ENCODE data around the gene MET. TPM values are rescaled to one million over a fixed set of nuclear protein-coding genes. Genes with fewer than 3 reads are reported as not detected.

Gene MET
- total RNA-seq, 1 donor from 2014 or later = 23.3 TPM

GRCh38 chr7:116785843-116786242, 113.8 kb downstream of the MET start:
- DNase-seq = no peak

- no peak for DNase-seq
Observed at GRCh38 chr7:116786791-116787443, 114.9 kb downstream of the MET start.

- DNase-seq = no peak
Observed at GRCh38 chr7:116787881-116788280, 115.9 kb downstream of the MET start.

- no peak for DNase-seq
Observed at GRCh38 chr7:116788572-116789197, 116.7 kb downstream of the MET start.

GRCh38 chr7:116790025-116790424, 118.0 kb downstream of the MET start:
- no peak for DNase-seq

- no peak for DNase-seq
Observed at GRCh38 chr7:116792813-116793212, 120.8 kb downstream of the MET start.

- DNase-seq = no peak
Observed at GRCh38 chr7:116793795-116794340, 121.9 kb downstream of the MET start.

GRCh38 chr7:116796471-116796870, 124.5 kb downstream of the MET start:
- no peak for DNase-seq

- peak; percentile 53 for DNase-seq
Observed at GRCh38 chr7:116797612-116798011, 125.6 kb downstream of the MET start.

- DNase-seq = no peak
Observed at GRCh38 chr7:116798232-116798631, 126.2 kb downstream of the MET start.

GRCh38 chr7:116799916-116800315, 127.9 kb downstream of the MET start:
- DNase-seq = no peak

- DNase-seq = no peak
Observed at GRCh38 chr7:116800594-116800993, 128.6 kb downstream of the MET start.

- DNase-seq = no peak
Observed at GRCh38 chr7:116801092-116801710, 129.2 kb downstream of the MET start.

- DNase-seq = peak; percentile 69
Observed at GRCh38 chr7:116802144-116802745, 130.2 kb downstream of the MET start.

- peak; percentile 78 for DNase-seq
Observed at GRCh38 chr7:116802746-116803152, 130.8 kb downstream of the MET start.

GRCh38 chr7:116804471-116804870, 132.5 kb downstream of the MET start:
- DNase-seq = no peak

- peak; percentile 94 for DNase-seq
Observed at GRCh38 chr7:116805100-116805544, 133.1 kb downstream of the MET start.

GRCh38 chr7:116806046-116806944, 134.3 kb downstream of the MET start:
- DNase-seq = no peak

GRCh38 chr7:116807011-116807560, 135.1 kb downstream of the MET start:
- no peak for DNase-seq

- peak; percentile 88 for DNase-seq
Observed at GRCh38 chr7:116809636-116810266, 137.8 kb downstream of the MET start.

Data from tongue (tissue), 2 donors.